Superior temporal gyrus (tissue), 1 donor: ENCODE measurements around the gene LSR.
"Not testable (repeated sequence)": the region's sequence is repeated elsewhere in the genome, so short reads cannot be mapped to it uniquely, and the experiment has no call there.

ENCODE experiments used
- DNase-seq: peaks from one replicate; pipeline ENCODE4 v3.0.0-alpha.2; 2016; ENCODE audit errors: extremely low spot score

Gene LSR

GRCh38 chr19:35217649-35217990 is 31.2 kb upstream of the LSR start:
- no peak for DNase-seq

DNA sequence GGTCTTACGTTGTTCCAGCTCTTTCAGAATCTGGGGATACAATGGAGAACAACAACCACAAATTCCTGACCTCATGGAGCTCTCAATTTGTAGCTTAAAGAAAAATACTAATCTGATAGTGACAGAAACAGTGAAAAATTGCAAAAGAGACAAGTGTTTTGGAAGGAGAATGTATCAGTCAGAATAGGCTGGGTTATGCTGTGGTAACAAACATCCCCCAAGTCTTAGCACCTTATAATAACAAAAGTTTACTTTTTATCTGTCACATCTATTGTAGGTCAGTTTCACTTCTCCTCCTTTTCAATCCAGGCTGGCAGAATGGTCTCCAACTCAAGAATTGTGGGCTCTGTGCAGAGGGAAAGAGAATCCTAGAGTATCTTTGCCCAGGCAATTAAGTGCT is 29.8 kb upstream of the LSR start:
- no peak for DNase-seq

DNA sequence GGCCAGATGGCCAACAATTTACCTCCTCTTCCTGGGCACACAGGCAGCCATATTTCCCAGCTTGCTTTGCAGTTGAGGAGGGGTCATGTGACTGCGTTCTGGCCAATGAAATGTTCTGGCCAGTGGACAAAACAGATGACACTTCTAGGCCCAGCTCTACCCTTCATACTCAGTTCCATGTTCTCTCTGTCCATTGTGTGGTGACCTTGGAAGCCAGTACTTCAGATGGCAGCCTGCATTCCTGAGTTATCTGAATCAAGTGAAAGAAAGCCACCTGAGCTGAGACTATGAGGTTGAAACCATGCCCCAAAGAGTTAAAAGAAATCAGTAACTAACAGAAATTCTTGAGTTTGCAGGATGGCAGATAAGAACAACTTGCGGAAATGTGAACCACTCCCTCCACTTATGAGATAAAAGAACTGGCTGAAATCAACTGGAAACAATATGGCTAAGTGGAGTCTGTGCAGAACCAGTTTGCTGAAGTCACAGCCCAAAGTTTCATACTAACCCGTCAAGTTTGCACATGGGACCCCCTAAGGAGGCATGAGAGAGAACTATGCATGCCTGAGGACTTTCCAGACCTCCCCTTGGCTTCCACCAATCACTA is 28.4 kb upstream of the LSR start:
- no peak for DNase-seq

- not testable (repeated sequence) for DNase-seq
Measured at GRCh38 chr19:35220973-35221590, 27.7 kb upstream of the LSR start.

DNA sequence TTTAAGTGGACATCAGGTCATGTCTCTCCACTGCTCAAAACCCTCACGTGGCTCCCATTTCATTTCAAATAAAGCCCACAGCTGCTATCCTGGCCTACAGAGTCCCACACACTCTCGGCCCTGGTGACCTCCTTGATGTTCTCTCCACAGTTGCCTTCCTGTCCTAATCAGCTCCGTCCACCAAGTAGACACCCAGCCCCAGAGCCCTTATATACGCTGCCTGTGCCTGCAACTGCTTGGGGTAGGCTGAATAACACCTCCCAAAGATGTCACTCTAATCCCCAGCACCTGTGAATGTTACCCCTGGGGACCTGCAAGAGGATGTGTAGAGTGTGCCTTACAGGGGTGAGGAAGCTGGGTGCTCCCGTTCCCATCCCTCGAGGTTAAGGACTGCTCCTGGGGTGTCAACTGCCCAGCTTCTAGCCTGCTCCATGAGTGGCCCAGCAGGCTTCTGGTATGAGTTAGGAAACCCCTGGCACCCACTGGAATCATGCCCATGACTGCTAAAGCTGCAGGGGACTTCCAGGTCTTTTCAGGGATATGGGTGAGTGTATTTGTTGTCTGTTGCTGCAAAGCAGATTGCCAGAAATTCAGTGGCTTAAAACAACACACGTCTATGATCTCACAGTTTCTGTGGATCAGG is 26.3 kb upstream of the LSR start:
- DNase-seq = no peak

- DNase-seq = no peak
Measured at GRCh38 chr19:35223084-35223790, 25.6 kb upstream of the LSR start.

- DNase-seq = no peak
Measured at GRCh38 chr19:35223862-35224505, 24.8 kb upstream of the LSR start.

DNA sequence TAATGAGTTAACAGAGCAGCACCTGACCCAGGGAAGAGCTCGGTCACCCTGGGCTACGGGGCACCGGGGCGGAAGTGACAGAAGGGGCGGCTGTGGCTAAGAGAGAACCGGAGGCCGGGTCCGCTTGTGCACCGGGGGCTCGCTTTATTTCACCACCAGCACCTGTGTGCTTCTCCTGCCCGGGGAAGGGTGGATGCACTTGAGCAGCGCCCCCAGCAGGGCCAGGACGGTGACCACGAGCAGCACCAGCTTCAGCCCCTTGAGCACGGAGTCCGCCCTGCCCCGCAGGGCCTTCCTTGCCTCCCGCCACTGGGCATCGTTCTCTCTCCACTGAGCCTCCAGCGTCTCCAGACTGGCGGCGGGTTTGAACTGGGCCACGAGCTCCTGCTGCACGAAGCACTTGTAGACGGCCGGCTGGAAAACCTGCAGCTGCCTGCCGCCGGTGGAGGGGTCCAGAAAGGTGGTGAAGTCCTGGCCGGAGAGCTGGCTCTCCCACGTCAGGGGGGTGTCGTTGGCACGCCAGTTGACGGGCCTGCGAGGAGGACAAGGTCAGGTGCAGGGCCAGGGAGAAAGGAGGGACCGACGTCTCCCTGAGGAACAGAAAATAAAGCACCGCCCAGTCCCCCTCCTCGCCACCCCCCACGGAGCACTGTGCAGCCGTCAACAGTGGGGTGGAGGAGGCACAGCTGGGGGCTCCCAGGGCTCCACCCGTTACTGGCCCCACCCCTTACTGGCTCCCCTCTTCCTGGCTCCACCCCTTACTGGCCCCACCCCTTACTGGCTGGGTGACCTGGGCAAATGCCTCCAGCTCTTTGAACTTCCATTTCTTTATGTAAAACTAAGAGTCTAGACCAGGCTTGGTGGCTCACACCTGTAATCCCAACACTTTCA is 23.9 kb upstream of the LSR start:
- DNase-seq = no peak

GRCh38 chr19:35225951-35226350 is 22.9 kb upstream of the LSR start:
- DNase-seq = no peak

DNA sequence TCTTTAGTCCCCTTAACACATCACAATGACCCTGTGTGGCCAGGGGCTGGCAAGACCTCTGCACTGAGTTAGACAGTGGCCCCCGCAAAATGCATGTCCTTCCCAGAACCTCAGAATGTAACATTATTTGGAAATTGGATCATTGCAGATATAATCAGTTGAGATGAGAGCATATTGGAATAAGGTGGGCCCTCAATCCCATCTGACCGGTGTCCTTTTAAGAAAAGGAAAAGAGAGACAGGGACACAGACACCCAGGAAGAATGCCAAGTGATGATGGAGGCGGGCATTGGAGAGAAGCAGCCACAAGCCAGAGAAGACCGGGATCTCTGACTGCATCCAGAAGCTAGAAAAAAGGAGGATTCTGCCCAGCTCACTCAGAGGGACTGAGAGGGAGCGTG is 22.1 kb upstream of the LSR start:
- DNase-seq = peak; percentile 26

- DNase-seq = peak; percentile 71
Measured at GRCh38 chr19:35228177-35228930, 20.4 kb upstream of the LSR start, which contains the start of gene FAM187B. Gene FAM187B (minus strand): TSS chr19:35228739. CDS start chr19:35228680, 59 bp downstream.

GRCh38 chr19:35229601-35230000 is 19.2 kb upstream of the LSR start:
- no peak for DNase-seq

DNA sequence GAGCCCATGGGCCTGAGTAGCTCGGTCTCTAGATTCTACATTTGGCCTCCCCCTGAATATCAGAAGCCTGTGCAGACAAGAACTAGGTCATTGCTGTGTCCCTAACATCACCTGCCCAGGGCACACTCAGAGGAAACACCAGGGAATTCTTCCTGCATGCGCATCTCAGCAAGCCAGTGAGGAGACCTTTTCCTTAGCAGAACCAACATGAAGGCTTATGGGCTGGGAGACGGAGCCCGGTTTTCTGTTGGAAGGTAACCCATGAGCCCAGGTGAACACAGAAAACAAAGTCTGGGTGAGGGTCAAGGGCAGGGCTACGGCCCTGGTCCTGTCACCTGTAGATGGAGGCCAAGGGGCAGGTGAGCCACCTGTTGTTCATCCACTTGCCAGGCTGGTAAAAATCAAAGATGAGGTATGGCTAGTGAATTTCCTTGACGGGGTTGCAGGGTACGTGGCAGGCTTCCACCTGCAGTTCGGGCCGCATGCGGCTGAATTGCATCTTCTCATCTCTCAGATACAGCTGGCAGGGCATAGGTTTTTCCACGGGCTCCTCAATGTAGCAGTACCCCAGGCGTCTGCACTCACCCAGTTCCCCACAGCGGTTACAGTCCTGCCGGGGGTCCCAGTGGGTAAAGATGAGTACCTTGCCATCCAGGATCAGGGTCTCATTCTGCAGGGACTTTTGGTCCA is 16.7 kb upstream of the LSR start:
- no peak for DNase-seq

DNA sequence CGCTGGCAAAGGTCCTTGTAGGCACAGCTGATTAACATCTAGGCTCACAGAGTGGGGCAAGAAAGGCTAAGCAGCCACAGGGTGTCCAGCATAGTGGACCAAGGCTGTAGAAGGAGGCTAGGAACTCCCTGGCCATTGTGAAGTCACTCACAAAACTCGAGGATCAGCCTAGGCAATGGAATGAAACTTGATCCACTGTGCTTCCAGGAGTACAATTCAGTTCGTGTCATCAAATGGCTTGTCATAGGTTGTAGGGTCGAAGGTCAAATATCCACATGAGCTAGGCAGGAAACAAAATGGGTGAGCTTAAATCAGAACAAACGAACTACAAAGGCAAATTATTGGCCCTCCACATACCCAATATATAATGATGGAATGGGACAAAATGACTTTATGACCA is 15.9 kb upstream of the LSR start:
- DNase-seq = no peak

DNA sequence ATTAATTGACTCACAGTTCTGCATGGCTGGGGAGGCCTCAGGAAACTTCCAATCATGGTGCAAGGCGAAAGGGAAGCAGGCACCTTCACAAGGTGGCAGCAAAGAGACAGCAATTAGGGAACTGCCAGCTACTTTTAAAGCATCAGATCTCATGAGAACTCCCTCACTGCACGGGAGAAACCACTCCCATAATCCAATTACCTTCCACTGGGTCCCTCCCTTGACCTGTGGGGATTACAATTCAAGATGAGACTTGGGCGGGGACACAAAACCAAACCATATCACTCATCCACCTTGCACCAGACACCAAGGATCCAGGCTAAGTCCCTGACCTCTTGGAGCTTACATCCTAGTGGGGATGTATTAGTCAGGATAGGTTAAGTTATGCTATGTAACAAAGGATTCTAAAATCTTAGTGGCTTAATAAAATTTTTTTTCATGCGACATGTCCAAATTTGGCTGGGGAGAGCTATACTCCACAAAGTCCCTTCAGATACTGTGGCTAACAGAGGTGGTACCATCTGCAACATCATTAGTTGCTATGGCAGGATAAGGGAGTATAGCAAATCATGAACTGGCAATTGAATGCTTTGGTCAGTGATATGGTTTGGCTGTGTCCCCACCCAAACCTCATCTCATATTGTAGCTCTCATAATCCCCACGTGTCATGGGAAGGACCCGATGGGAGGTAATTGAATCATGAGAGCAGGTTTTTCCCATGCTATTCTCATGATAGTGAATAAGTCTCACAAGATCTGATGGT is 12.0 kb upstream of the LSR start:
- DNase-seq = no peak

- DNase-seq = not testable (repeated sequence)
Measured at GRCh38 chr19:35239597-35239996, 9.2 kb upstream of the LSR start.

DNA sequence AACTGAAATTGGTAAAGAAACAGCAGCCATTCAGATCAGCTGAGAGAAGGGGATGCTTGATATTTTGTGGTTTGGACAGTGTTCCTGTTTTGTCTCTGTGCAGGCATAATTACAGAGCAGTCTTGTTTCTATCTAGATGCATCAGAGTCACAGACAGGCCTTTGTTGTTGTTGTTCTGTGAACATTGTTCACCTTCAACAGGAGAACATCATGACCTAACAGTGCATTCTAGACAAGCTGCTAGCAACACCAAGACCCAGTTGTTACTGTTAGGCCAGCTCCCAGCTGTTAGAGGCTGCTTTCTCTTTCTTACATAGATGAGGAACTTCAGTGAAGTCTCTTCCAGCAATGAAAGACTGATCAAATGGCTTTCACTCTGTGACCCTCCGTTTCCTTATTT is 8.5 kb upstream of the LSR start:
- peak; percentile 50 for DNase-seq

DNA sequence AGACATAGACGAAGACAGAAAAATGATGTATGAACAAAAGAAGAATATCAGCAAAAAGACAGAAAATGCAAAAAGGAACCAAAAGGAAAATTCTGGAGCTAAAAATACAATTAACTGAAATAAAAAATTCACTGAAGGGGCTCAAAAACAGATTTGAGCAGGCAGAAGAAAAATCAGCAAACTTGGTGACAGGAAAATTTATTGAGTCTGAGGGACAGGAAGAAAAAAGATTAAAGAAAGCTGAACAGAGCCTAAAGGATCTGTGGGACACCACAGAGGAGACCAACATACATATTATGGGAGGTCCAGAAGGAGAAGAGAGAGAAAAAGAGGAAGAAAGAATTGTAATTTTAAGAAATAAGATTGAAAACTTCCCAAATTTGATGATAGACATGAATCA is 7.4 kb upstream of the LSR start:
- DNase-seq = no peak

DNA sequence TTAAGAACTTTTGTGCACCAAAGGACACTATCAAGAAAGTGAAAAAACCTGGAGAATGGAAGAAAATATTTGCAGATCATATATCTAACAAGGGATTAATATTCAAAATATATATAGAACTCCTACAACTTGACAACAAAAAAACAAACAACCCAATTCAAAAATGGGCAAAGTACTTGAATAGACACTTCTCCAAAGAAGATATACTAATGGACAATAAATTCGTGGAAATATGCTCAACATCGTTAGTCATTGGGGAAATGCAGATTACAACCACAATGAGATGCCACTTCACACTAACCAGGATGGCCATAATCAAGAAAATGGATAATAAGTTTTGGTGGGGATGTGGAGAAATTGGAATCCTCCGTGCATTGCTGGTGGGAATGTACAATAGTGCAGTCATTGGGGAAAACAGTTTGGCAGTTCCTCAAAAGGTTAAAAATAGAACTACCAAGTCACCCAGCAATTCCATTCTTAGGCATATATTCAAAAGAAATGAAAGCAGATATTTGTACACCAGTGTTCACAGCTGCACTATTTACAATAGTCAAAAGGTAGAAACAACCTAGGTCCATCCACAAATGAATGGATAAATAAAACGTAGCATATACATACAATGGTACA is 2.2 kb upstream of the LSR start:
- DNase-seq = no peak
